ENCODE measurements around the gene UPP2.

The UPP2 gene

DNA sequence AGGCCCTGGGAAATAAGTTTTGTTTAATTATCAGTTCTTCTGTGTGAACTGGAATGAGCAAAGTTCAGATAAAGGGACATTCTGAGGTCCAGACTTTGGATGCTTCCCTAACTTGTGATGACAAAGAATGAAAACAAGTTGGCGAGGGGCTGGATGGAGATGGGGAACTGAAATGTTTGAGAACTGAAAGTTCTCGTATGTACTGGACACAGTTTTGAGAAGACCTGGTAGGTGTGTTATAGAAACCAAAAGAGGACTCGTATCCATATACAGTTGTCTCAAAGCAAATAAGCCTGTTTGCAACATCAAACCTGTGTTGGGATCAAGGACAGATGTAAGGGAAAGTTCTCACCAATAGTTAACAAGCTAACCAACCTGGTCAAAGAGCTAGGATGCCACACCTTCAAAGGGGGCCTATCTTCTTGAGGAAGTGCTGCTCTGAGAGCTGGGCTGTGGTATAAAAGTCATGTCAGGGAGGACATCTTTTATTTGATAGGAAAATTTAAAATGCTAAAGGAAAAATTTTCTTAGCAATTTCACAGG lies at the start of gene UPP2:
Gene UPP2 (plus strand): TSS at position 493 of the 543 bp plus-strand sequence. CDS start 188 bp downstream, outside the sequence.
- DNase-seq, result no peak

DNA sequence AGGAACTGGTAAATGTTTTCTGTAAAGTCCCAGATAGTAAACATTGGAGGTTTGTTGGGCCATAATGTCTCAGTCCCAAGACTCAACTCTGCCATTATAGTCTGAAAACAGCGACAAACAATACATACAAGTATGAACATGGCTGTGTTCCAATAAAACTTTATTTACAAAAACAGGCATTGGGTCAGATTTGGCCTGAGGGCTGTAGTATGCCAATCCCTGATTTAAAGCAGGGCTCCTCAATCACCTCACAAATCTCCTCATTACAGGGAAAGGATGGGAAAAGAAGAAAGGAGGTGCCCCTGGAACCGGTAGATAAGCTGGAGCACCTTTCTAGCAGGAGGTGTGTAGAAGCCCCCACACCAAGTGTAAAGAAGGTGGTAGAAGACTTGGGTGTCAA lies 48.9 kb upstream of the UPP2 start:
- no peak for DNase-seq

DNA sequence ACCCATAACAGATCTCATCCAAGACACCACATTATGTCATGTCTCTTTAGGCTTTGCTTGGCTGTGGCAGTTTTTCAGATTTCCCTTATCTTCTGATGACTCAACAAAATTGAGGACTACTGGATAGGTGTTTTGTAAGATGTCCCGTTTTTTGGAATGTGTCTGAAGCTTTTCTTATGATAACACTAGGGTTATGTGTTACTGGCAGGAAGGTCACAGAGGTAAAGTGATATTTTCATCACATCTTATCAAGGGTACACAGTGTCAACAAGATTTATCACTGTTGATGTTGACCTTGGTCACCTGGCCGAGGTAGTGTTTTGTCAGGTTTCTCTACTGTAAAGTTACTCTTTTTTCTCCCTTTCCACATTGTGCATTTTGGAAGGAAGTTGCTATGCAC lies 44.8 kb upstream of the UPP2 start:
- DNase-seq, result no peak

DNA sequence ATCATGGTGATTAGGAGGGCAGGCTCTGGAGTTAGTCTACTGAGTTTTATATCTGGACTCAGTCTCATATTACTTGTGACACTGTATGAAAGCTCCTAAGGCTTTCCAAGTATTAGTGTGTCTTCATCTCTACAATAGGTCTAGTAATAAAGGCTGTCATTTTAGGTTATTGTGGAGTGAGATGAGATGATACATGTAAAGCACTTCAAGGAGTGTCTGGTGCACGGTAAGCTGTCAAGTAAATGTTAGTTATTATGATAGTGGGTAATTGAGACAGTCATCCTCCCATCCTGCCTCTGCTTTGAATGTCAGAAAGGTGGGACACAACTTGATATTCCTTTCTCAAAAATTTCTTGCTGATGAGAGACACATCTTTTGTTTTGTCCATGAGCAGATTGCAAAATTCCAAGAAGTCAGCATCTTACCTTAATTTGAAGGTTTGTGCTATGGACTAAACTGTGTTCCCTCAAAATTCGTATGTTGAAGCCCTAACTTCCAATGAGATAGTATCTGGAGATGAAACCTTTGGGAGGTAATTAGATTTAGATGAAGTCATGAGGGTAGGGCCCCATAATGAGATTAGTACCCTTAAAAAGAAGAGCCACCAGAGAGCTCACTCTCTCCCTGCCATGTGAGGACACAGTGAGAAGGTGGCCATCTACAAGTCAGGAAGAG lies 41.4 kb upstream of the UPP2 start:
- DNase-seq, result no peak

DNA sequence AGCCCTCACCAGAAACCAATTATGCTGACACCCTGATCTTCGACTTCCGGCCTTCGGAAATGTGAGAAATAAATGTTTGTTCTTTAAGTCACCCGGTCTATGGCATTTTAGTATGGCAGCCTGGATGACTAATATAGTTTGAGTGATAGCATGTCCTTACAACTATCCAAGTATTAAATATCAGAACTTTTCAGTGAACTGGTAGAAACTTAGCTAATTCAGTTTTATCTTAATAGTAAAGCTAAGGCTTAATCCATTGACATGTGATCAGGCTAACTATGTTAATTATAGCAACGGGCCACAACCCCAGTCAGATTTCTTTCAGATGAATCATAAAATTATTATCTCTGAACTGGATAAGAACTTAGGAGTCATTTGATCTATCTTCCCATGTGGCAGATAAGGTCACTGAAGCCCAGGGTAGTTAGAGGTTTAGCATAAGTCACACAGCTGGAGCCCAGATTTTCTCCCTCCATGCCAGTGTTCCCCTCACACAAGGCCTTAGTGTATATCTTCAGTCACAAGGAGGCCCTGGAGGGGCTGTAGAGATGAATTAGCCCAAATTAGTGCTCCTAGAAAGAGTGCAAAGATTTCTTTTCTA lies 40.7 kb upstream of the UPP2 start:
- no peak for DNase-seq

DNA sequence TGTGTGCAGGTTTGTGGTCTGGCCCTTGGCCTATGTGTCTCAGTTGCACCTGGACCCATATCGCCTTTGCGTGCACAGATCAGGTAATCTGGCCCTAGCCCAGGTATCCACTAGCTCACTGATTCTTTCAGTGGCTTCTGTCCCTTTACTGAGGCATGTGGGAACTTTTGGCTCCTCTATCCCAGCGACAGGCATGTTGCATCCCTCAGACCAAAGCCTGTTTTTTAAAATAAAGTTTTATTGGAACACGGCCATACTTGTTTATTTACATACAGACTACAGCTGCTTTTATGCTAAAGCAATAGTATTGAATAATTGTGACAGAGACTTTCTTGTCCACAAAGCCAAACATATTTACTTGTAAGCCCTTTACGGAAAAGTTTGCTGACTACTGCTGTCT lies 39.9 kb upstream of the UPP2 start:
- DNase-seq, result no peak

DNA sequence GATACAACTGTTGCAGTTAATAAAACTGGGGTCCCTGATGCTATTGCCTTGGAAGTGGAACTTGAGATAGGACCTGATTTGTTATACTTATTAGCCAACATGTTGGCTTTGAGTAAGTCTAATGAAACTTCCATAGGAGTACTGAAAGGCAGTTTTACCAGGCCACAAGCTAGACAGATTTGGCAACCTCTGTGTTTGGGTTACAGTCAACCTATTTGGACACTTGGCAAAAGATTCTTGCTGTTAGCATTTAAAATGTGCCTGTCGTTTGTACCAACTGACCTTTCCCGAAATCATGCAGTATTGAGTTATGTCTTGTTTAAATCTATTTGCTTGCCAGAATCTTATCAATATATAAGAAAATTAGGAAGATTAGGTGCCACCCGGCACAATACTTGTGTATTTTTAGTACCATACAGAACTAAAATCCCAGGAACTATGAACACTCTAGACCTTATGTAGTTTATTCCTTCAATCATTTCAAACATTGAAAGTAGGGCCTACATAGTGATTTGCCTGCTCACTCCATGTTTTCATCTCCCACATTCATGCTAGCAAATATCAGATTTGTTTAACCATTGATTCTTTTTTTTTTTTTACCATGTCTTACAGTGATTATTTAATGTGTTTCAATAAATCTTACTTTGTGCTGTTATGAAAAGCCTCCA lies 35.5 kb upstream of the UPP2 start:
- DNase-seq, result no peak

DNA sequence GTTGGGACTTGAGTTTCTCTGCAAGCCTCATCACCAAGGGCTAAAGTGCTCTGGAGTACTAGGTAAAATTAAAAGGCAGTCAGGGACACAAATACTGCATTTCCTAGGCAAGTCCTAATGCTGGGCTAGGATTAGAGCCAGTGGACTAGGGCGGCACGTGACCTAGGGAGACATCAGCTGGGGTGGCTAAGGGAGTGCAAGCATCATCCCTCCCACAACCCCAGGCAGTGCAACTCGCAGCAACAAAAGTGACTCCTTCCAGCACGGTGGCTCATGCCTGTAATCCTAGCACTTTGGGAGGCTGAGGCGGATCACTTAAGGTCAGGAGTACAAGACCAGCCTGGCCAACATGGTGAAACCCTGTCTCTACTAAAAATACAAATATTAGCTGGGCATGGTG lies 30.7 kb upstream of the UPP2 start:
- no peak for DNase-seq

DNA sequence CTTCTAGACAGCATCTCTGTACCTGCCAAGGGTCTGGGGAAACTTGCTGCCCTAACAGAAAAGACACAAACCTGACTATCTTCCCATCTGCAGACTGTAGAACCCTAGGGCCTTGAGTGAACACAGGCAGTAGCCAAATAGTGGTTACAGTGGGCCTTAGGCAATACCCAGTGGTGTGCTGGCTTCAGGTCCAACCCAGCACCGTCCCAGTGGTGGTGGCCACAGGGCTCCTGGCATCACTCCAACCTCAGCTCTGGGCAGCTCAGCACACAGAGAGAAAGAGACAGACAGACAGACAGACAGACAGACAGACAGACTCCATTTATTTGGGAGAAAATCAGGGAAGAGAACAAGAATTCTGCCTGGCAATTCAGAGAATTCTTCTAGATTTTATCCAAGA lies 29.3 kb upstream of the UPP2 start:
- DNase-seq, result no peak

DNA sequence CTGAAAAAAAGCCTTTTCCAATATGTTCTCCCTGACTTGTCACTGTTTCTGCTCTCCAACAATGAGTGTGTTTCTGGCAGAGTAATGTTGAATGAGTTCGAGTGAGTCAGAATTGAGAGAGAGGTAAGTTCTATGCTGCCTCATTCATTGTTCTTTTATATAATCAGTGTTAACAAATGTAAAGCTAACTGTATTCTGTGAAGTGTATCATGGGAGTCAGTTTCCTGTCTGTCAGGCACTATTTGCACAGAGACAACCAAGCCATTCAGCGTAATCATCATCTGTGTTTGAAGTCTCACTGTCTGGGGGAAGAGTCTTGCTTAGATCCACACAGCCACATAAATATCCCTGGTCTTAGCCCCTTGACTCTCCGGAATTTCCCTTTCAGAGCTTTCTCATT lies 22.0 kb upstream of the UPP2 start:
- DNase-seq, result no peak

DNA sequence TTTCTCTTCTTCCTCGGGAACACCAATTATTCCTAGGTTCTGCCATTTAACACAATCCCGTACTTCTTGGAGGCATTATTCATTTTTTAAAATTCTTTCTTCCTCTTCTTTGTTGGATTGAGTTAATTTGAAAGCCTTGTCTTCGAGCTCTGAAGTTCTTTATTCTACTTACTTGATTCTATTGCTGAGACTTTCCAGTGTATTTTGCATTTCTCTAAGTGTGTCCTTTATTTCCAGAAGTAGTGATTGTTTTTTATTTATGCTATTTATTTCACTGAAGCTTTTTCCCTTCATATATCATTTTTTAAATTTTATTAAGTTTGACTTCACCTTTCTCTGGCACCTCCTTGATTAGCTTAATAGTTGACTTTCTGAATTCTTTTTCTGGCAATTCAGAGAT lies 13.6 kb upstream of the UPP2 start:
- no peak for DNase-seq

DNA sequence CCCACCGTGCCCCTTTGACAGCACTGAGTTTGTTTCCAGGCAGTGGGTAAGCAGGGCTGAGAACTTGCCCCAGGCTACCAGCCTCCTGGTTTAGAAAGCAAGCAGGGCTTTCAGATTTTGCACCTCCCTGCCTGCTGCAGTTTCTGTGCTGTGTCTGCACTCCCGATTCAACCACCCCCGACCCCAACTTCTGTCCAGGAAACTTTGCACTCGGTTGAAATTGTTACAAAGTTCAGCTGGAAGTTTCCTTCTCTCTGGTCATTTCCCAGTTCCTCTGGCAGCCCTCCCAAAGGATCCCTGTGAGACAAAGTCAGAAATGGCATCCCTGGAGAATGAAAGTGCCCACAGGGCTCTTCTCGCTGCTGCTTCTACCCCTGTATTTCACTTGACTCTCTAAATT lies 12.4 kb upstream of the UPP2 start:
- no peak for DNase-seq

DNA sequence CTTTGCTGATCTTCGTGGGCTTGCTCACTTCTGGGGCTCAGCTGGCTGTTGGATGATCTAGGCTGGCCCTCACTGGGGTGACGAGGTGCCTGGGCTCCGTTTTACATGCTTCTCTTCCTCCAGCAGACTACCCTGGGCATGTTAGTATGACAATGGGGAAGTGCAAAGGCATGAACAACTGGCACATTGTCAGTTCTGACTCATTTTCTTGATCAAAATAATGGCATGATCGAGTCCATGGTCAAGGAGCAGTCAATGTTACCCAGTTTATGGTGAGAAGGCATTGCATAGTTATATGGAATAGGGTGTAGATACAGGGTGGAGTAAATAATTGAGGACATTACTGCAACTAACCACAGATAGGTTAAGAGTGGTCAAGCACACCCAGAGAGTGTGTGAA lies 10.0 kb upstream of the UPP2 start:
- no peak for DNase-seq

DNA sequence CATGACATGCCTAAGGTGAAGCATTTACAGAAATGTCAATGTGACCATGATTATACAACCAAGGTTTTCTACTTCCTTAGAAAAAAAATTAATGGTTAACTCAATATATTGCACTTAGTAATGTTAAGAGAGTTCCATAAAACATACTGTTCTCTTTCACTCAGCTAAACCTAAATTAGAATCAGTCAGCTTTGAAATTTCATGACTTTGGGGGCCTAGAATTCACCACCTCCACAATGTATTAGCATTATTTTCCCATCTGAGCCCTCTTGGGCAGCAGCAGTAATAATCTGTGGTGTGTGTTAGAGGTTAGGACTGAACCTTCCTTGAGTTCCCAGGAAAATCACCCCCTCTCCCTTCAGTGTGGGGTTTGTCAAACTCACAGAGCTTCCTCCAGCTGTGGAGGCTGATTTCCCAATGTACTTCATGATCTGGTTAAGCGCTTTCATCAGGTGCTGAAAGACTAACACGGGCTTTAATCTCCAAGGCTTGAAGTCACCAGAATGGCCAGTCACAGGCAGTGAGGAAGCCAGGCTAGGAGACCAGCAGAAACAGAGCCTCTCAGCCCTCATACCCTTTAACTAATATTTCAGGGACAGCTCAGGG lies 7.1 kb upstream of the UPP2 start:
- no peak for DNase-seq

DNA sequence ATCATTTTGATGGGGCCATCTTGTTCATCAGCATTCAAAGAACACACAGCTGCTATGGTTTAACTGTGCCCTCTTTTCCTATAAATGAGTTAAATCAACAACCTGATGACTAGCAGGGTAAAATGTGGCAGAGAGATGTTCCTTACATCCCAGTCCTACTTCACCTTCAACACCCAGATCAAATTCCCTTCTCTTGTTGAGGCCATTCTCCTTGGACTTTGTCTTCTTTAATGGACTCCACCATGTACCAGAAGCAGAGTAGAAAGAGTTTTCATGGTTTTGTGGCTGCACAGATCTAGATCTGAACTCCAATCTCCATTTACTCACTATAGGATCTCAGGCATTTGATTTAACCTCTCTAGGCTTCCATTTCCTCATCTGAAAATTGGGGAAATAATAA lies 6.4 kb upstream of the UPP2 start:
- no peak for DNase-seq

DNA sequence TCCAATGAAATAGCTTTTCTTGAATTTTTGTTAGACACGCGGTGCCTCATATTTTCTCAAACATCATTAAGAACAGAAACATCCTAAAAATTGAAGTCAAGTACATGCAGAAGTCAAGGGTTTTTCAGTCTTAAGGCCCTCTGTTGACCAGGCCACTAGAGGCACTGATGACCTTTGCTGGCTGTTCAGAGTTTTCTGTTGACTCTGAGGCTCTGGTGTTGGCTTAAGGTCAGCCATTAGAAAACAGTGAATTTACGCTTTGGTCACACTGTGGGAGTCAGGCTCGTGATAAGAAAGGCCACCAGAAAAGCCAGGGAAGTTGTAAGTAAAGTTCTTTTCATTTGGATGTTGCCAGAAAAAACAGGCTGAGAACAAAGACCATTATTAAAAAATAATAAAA lies 5.8 kb upstream of the UPP2 start:
- no peak for DNase-seq

DNA sequence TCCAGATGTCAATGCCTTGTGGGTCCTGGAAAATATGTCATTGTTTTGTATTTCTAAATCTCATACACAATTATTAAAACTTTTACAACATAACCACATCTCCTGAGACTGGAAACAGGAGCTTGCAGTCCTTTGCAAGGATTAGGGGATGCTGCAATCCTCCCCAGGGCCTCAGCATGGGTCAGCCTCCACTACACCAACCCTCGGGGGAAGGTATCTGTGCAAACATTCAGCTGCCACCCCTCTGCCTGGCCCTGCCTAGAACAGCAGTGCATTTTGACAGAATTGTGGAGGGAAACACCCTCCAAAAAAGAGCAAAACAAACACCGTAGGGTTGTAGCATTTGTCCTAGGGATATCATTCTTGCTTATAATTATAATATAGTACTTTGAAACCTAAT lies 4.2 kb upstream of the UPP2 start:
- DNase-seq, result no peak

DNA sequence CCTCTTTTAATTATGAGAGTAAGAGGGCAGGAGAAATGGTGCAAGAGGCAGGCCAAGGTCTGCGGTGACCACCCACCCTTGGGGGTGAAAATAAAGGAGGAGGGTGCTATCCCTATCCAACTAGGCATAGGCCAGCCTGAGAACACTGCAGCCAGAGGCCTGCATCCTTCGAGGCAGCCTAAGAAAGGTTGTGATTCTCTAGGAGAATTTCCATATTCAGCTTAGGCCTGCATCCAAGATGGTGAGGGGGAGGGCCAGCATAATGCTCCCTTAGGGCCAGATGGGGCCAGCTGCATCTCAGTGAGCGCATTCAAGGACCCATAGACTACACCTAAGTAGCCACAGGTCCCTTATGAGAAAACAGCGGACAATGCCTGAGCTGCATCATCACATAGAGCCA lies 3.5 kb upstream of the UPP2 start:
- DNase-seq, result no peak

DNA sequence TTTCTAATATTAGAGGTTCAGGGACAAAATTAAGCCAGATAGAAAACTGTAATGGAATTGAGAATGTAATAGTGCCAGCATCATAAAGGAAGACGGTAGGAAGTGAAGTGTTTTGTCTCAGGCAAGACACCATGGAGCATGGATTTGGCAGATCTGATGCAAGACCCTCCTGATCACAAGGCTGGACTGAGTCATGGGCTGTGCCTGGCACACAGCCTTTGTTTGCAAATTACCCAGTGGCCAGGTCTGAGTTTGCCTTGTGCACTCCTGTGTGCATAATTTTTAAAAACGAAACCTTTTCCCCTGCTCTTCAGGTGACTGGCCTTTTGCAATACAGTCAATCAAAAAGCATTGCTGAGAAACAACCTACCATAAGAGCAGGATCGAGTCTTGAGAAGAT lies 2.0 kb upstream of the UPP2 start:
- DNase-seq, result no peak

DNA sequence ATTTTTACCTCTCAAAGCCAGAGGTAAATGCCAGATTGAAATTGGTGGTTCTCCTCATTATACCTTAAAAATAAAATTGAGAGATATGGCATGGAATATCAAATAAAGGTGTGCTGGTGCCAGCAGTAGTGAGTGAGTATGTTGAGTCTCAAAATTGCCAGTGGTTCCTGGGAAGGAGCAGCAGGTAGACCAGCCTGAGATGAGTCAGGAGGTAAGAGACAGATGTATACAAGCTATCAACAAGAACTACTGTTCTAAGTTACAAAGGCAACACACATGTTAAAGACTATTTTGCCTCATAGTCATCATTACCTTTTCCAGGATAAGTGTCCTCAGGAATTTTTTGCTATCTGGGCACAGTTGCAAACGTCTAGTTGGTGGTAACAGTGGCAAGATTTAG lies 1.3 kb upstream of the UPP2 start:
- DNase-seq, result no peak

DNA sequence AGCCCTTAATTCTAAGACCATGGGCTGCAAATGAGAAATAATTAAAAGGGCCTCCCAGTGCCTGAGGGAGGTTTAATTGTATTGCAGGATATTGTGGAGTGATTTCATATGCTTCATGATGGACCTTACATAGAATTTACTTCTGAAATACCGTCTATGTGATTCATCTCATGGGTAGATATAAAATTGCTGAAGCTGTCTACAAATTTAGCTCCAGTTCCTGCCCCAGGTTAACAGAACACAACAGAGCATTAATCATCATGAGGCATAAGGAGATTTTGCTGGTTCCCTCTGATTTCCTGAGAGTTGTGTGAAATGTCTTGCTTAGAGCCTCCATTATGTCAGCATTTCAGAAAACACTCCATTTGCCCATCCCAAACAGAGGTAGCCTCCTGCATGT lies 770 bp downstream of the UPP2 start:
- DNase-seq, result no peak

DNA sequence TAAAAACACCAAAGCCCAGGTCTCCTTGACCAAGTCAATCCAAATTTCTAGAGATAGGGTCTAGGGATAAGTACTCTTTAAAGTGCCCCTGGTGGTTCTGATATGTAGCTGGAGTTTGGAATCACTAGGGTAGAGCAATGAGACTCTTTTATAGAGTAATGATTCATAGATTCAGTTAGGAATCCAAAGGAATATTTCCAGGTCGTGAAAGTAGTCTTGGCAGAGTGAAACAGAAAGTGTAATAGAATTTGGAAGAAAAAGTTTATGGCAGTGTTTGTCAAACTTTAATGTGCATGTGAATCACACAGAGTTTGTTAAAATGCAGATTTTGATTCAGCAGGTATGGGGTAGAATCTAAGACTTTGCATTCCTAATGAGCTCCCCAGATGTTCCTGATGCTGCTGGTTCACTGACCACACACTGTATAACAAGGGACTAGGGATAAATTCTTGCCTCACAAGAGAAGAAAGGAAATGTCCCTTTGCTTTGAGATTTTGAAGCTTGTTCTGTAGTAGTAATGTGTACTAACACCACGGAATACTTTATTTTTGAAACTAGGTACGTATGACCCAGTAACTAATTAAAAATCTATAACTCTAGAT lies 1.8 kb downstream of the UPP2 start:
- no peak for DNase-seq

DNA sequence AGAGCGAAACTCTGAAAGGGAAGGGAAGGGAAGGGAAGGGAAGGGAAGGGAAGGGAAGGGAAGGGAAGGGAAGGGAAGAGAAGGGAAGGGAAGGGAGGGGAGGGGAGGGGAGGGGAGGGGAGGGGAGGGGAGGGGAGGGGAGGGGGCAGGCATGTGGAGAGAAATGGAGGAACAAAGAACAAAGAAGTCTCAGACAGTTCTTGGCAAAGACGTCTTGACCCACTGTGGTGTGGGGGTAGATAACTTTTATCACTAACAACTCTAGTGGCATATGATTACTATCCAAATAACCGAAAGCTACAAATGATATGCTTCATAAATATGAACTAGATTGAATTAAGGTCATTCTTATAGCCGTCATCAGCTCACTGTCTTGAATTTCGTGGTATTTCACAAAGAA lies 3.2 kb downstream of the UPP2 start:
- DNase-seq, result no peak

DNA sequence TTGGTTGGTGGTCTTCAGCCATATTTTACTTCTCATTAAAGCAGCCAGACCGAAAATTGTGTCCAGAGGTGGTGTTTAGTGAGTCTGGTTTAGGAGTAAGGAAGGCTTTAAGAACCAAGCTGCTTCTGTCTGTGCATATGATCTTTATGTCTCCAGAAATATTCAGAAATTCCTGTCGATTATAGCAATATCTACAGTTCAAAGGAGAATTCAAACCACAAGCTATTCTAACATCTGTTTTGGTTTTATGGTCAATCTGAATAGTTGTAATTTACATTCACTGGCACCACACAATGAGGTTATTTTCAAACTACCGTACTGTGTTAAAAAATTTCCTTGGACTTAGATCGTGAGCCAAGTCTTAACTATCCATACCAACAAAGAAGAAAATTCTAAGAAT lies 11.3 kb downstream of the UPP2 start:
- no peak for DNase-seq
